HG03571 (cell line): ENCODE measurements around the gene REC114.
"Not testable (repeated sequence)": the region's sequence is repeated elsewhere in the genome, so short reads cannot be mapped to it uniquely, and the experiment has no call there.

Source experiments
- ATAC-seq: cut with Tn5 transposase; IDR thresholded peaks from one replicate; pipeline ENCODE4 v1.9.1; 2021; ENCODE audit not compliant: unreplicated experiment

The REC114 gene

DNA sequence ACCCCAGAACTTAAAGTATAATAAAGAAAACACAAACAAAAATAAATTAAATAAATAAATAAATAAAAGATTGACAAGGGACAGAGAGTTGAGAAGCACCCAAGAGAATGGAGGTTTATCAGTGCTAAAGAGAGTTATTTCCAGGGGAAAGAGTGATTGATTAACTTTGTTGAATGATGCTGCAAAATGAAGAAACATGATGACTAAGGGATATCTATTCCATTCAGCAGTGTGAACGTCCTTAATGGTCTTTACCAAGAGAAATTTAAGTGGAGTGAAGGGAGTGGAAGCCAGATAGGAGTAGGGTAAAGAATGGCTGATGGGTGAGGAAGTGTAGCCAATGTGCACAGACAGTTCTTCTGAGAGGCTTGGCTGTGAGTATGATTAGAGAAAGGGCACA lies 11.1 kb downstream of the REC114 start:
- ATAC-seq = no peak

DNA sequence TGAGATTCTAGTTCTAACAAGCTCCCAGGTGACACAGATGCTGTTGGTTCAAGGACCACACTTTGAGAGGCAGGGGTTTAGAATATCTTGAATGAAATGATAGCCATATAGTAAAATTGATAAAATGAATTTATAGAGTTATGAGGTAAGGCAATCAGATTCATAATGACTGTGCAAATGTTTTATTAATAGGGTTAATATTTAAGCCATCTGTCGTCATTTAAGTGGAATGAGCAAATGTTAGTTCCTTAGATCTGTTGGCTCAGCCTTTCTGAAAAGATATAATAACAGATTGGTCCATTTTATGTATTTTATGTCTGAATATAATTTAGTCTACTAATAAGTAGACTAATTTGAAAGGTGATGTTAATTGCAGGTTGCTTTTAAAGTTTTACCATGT lies 12.9 kb downstream of the REC114 start:
- no peak for ATAC-seq

DNA sequence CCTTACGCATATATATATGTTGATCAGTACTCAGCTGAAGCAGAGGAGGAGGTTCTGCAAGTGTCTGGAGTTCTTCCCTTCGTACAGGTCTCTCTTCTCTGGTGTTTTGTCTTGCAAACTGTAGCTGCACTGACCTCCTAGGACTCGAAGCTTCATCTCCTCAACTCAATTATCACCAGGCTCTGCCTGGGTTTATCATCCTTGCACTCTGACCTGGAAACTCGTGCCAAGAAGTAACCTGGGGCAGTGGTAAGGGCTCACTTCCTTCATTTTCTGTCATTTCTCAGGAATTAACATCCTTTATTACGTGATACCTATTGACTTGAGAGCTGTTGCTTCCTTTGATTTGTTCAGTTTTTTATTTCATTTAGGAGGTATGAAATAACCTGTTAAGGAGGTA lies 14.4 kb downstream of the REC114 start:
- ATAC-seq = no peak

DNA sequence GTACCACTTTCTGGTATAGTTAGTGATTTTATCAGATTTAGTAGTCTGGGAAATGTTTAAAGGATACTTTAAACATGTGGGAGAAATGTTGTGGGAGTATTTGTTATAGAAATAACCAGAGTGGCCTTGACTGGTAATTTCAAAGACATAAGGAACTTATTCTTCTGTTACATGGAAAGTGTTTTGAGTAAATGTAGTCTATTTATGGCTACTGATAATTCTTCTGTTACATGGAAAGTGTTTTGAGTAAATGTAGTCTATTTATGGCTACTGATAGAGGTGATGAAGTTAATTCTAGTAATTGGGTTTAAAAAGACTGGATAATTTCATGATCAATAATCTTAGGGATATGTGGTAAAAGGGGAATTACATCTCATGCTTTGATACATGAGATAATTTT lies 17.7 kb downstream of the REC114 start:
- ATAC-seq = no peak

DNA sequence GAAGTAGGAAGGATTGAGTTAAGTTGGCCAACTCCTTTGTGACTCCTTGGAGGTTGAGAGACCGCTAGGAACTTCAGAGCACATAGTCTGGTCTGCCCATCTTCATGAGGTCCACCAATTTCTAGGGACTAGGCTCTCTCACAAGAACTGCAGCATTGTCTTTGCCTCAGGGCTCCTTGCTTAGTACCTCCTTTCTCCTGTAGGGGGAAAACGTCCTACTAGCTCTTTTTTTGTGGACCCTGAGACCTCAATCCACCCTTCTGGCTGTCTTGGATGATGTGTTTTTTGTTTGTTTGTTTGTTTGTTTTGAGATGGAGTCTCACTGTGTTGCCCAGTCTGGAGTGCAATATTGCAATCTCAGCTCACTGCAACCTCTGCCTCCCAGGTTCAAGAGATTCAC lies 21.6 kb downstream of the REC114 start:
- no peak for ATAC-seq

DNA sequence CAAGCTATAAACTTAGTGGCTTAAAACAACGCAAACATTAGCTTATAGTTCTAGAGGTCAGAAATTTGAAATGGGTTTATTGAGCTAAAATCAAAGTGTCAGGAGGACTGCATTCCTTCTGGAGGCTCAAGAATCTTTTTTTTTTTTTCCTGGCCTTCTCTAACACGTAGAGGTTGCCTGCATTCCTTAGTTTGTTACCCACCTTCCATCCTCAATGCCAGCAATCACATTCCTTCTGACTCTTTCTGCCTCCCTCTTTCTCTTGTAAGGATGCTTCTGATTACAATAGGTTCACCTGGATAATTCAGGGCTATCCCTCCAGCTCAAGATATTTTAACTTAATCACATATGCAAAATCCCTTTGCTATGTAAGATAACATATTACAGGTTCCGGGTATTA lies 24.8 kb downstream of the REC114 start:
- no peak for ATAC-seq

DNA sequence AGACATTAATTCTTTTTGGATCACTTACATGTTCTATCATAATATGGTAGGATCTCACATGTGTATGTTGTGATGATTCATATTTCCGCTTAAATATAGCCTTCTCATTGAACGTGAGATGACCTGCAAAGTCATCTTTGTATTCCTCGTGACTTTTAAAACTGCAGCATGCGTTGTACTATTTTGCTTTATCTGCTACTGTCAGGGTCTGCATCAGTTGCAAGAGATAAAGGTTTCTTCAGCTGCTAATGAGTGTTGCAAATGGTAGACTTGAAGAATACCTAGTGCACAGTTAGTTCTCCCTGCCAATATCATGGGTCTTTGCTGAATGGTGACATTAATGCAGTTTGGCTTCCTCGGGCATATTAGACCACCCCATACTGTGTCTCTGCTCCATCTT lies 31.8 kb downstream of the REC114 start:
- no peak for ATAC-seq

DNA sequence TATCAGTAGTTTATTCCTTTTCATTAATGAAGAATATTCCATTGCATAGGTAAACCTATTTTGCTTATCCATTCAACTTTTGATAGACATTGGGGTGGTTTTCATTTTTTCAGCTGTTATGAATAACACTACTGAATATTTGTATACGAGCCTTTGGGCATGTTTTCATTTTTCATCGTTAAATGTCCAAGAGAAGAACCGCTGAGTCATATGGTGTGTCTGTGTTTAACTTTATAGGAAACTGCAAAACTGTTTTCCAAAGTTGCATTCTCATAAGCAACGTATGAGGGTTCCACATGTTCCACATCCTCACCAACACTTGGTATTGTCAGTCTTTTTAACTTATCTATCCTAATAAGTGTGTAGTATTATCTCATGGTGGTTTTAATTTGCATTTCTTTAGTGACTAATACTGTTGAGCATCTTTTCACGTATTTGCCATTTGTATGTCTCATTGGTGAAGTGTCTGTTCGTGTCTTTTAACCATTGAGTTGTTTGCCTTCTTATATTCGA lies 33.8 kb downstream of the REC114 start:
- ATAC-seq = no peak

DNA sequence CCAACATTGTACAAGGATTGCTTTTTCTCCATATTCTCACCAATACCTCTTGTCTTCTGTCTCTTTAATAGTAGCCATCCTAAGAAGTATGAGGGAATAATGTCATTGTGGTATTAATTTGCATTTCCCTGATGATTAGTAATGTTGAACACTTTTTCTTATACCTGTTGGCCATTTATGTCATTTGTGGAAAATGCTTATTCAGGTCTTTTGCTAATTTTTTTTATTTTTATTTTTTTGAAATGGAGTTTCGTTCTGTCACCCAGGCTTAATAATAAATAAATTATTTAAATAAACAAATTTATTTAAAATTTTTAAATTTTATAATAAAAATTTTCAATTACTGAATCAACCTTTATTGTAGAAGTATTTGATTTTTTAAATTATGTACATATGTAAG lies 37.1 kb downstream of the REC114 start:
- ATAC-seq = no peak

DNA sequence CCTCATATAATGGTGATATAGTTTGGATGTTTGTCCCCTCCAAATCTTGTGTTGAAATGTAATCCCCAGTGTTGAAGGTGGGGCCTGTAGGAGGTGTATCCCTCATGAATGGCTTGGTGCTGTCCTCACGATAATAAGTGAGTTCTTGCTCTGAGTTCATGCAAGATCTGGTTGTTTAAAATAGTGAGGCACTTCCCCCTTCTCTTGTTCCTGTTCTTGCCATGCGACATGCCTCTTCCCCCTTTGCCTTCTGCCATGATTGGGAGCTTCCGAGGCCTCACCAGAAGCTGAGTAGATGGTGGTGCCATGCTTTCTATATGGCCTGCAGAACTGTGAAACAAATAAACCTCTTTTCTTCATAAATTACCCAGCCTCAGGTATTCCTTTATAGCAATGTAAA lies 39.2 kb downstream of the REC114 start:
- no peak for ATAC-seq

DNA sequence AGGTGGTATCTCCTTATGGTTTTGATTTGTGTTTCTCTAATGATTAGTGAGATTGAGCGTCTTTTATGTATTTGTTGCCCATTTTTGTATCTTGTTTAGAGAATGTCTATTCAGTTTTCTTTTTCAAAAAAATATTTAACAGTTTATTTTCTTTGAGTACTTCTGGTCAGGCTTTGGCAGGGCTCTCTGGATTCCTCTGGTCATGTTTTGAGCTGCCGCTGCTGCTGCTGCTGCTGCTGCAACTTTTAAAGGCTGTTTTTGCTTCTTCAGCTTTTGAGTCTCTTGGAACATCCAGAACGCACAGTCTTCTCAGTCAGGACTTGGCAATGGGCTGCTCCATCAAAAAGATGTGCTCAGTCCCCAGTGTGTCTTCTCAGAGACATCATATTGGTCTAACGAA lies 40.1 kb downstream of the REC114 start:
- ATAC-seq = no peak

DNA sequence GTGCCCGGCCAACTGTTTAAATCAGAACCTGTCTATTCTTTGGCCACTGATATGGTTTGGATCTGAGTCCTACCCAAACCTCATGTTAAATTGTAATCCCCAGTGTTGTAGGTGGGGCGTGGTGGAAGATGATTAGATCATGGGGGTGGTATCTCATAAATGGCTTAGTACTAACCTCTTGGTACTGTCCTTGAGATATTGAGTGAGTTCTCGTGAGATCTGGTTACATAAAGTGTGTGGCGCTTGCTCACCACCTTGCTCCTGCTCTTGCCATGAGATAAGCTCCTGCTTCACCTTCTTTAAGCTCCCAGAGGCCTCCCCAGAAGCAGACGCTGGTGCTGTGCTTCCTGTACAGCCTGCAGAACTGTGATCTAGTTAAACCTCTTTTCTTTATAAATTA lies 42.4 kb downstream of the REC114 start:
- ATAC-seq = no peak

DNA sequence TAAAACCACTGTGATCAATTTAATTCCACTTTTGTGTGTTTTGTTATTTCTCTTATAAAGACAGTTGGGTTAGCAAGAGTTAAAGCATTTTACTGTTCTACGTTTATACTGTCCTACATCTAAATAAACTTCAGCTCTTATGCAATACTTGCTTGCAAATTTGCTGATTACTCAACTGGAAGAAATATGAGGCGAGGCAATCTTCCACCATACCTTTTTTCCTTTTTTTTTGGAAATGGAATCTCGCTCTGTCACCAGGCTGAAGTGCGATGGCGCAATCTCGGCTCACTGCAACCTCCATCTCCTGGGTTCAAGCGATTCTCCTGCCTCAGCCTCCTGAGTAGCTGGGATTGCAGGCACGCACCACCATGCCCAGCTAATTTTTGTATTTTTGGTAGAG lies 42.9 kb downstream of the REC114 start:
- not testable (repeated sequence) for ATAC-seq

DNA sequence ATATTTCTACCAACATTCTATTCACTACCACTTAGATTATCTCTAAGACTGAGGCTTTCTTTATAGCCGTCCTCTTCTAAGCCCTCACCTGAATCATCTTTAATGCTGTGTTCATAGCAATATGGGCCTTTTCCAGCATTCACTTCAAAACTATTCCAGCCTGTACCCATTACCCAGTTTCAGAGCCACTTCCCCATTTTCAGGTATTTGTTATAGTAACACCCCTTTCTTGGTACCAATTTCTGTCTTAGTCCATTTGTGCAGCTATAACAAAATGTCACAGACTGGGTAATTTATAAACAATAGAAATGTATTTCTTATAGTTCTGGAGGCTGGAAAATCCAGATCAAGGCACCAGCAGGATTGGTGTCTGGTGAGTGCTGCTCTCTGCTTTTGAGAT lies 45.7 kb downstream of the REC114 start:
- no peak for ATAC-seq

DNA sequence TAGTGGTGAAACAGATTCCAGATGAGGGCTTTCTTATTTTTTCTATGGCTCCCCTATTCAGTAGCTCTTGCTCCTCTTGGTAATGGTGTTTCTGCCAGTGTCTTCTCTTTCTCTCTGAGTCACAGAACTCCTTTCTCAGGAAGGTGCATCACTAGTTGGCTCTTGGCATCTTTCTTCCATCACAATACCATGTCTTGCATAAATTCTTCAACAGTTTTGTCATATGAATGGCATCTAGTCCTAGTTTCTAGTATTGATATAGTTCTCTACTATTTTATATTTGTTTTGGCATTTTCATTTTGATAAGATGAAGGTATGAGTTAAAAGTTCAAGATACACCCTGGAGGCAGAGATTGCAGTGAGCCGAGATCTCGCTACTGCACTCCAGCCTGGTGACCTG lies 51.0 kb downstream of the REC114 start:
- no peak for ATAC-seq

DNA sequence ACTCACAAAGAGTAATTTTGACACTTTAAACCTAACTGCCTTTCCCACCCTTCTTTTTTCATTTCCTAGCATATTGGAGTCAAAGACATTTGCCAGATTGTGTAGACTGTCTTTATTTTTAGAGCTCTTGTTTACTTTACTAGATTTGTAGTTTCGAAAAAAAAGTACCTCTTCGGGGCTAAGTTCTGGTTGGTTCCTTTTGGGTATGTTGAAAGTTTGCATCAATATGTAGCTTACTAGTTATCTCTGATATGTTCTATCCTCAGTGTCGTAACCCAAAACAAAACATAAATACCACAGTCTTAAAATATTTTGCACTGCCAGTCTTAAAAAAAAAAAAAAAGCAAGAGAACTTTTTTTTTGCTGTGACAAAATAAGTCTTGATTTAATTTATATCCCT lies 52.2 kb downstream of the REC114 start:
- no peak for ATAC-seq

DNA sequence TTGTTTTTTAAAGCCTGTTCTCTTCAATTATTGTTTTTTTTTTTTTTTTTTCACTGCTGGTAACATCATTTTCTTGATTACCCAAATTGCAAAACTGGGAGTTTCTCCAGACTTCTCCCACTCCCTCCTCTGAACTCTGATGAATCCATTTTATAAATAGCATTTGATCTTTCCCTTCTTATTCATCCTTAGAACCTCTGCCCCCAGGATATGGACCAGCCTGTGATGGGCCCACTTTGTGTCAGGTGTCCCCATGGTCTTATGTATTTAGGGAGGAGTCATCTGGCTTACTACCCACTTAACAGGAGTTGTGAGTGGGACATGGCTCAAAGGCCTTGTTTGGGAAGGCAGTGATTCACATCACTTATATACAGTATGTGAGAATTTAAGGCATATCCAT lies 57.7 kb downstream of the REC114 start:
- ATAC-seq = no peak

DNA sequence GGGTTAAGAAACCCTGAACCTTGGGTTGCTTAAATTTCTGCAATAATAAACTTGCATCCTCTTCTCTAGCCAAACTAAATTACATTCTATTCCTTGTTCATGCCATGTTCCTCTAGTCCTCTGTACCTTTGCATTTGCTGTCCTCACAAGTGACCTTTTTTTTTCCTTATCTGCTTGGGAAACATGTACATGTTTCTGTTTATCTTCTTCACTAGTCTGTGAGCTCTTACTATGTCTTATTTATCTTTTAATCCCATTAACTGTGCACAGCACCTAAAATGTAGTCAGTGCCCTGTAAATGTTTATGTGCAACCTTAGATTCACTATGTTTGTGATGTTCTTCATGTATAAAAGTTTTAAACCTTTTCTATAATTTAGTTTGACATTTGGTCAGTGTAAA lies 61.9 kb downstream of the REC114 start:
- no peak for ATAC-seq

DNA sequence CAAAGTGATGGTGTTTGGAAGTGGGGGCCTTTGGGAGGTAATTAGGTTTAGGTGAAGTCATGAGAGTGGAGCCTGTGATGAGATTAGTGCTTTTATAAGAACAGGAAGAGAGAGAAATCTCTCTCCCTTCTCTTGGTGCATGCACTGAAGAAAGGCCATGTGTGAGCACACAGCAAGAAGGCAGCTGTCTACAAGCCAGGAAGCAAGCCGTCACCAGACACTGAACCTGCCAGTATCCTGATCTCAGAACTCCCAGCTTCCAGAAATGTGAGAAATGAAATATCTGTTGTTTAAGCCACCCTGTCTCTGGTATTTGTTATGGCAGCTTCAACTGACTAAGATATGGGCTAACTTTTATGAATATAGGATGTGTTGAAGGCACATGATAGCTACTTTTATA lies 72.6 kb downstream of the REC114 start:
- ATAC-seq = no peak

DNA sequence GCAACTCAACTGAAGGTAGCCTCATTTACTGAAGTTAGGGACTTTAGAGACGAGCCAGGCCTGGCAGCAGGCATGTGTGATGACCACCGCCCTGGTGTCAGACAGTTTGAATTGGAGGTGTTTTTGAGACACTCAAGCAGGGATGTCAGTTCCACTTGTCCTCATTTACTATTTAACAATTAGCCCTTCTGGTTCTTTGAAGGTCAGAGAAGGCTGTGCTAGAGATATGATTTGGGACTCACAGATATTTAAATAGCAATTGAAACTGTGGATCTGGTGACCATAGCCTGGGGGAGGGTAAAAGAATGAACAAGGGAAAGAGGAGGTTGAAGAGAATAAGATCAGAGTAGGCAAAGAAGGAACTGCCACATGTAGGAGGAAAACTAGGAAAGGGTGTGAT lies 74.6 kb downstream of the REC114 start:
- no peak for ATAC-seq

DNA sequence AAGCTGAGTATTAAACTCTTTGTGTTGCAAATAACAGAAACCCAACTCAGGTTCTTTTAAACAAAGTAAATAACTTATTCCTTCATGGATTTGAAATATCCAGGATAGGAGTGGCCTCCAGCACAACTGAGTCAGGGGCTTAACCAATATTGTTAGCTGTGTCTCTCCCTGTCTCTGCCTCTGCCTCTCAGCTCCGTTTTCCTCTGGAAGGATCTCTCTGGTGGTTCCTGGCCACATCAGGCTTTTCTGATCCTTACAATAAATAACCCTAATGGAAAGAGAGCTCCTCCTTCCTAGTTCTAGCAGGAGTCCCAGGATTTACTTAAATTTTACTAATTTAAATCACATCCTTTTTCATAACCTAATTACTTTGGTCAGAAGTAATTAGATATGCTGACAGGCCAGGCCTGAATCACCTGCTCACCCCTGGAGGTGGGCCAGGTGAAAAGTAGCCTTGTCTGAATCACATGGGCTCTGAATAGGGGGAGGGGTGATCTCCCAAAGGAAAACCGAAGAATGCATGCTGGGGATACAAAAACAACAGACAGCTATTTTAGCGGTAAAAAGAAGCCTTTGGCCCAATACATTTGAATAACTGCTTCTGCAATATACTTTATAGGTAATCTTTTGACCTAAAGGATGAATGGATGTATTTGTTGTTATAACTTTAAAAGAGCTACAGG lies 75.4 kb downstream of the REC114 start:
- no peak for ATAC-seq

DNA sequence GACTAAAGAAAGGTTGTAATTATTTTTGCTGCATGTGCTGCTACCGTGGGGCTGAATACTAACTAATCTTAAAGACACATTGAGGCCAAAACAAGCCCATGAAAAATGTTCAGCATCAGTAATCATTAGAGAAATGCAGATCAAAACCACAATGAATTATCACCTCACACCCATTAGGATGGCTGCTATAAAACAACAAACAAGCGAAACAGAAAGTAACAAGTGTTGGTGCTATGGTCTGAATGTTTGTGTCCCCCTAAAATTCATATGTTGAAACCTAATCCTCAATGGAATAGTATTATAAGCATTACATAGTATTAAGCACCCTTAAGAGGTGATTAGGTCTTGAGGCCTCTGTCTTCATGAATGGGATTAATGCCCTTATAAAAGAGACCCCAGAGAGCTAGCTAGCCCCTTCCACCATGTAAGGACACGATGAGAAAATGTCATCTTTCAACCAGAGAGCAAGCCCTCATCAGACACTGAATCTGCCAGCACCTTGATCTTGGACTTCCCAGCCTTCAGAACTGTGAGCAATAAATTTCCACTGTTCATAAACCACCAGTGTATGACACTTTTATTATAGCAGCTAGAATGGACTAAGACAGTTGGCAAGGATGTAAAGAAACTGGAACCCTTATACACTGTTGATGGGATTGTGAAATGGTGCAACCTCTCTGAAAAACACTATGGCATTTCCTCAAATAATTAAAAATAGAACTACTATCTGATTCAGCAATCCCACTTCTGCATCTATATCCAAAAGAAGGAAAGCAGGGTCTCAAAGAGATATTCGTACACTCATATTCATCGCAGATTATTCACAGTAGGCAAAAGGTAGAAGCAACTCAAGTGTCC lies 76.1 kb downstream of the REC114 start:
- ATAC-seq = no peak
